Neural progenitor cell (in vitro differentiated cells): ENCODE data around the gene PRICKLE3. TPM values are rescaled to one million over a fixed set of nuclear protein-coding genes. Genes with fewer than 3 reads are reported as not detected.
"Not testable (repeated sequence)": the region's sequence is repeated elsewhere in the genome, so short reads cannot be mapped to it uniquely, and the experiment has no call there.

ENCODE experiments used
- DNase-seq: peaks from one replicate; pipeline ENCODE4 v3.0.0-alpha.2; 2016; ENCODE audit warnings: low spot score
- H2AFZ ChIP-seq: fragments of 200-600 bp; sonication (generic); replicated peaks from 2 replicates; pipeline ENCODE4 v1.6.1; 2016; ENCODE audit warnings: antibody characterized with exemption
- H3F3A ChIP-seq: fragments of 200-600 bp; sonication (generic); 2 replicates; pipeline ENCODE4 v1.6.1; 2016; ENCODE audit warnings: antibody characterized with exemption, low read depth
- H3K27ac ChIP-seq: fragments of 200-600 bp; sonication (generic); 2 replicates; pipeline ENCODE4 v1.5.1; 2016; ENCODE audit warnings: mild to moderate bottlenecking
- H3K27me3 ChIP-seq: fragments of 200-600 bp; sonication (generic); 2 replicates; pipeline ENCODE4 v1.6.1; 2016; ENCODE audit warnings: mild to moderate bottlenecking, moderate library complexity
- H3K36me3 ChIP-seq: fragments of 200-600 bp; sonication (generic); 2 replicates; pipeline ENCODE4 v1.5.1; 2016
- H3K4me1 ChIP-seq: fragments of 200-600 bp; sonication (generic); 2 replicates; pipeline ENCODE4 v1.6.1; 2016; ENCODE audit warnings: mixed run types
- H3K4me2 ChIP-seq: fragments of 200-600 bp; sonication (generic); 2 replicates; pipeline ENCODE4 v1.6.1; 2016
- H3K4me3 ChIP-seq: fragments of 200-600 bp; sonication (generic); 2 replicates; pipeline ENCODE4 v1.5.1; 2016
- H3K79me2 ChIP-seq: fragments of 200-600 bp; sonication (generic); 2 replicates; pipeline ENCODE4 v1.6.1; 2016; ENCODE audit warnings: low read depth
- H3K9ac ChIP-seq: fragments of 200-600 bp; sonication (generic); 2 replicates; pipeline ENCODE4 v1.6.1; 2016
- H3K9me3 ChIP-seq: fragments of 200-600 bp; sonication (generic); 2 replicates; pipeline ENCODE4 v1.5.1; 2016; ENCODE audit warnings: low read depth
- H4K20me1 ChIP-seq: fragments of 200-600 bp; sonication (generic); 2 replicates; pipeline ENCODE4 v1.6.1; 2016; ENCODE audit warnings: low read depth
- H3K27ac Mint-ChIP-seq: 3 replicates; pipeline ENCODE4 v1.8.0; 2021; ENCODE audit warnings: mixed read lengths
- H3K27me3 Mint-ChIP-seq: 2 replicates; pipeline ENCODE4 v1.8.0; 2022; ENCODE audit warnings: low read depth, mild to moderate bottlenecking, inconsistent platforms, moderate library complexity, mixed read lengths; ENCODE audit not compliant: insufficient read depth
- H3K36me3 Mint-ChIP-seq: 3 replicates; pipeline ENCODE4 v1.8.0; 2021; ENCODE audit warnings: mixed read lengths
- H3K4me1 Mint-ChIP-seq: 3 replicates; pipeline ENCODE4 v1.8.0; 2021; ENCODE audit warnings: mixed read lengths
- H3K4me3 Mint-ChIP-seq: 3 replicates; pipeline ENCODE4 v1.8.0; 2021; ENCODE audit warnings: mild to moderate bottlenecking, moderate library complexity, mixed read lengths
- H3K9me3 Mint-ChIP-seq: 3 replicates; pipeline ENCODE4 v1.8.0; 2020; ENCODE audit warnings: mixed read lengths
- EZH2 ChIP-seq: fragments of 200-600 bp; sonication (generic); IDR thresholded peaks from 2 replicates; pipeline ENCODE4 v1.6.1; 2017; ENCODE audit warnings: antibody characterized with exemption, mild to moderate bottlenecking, moderate library complexity
- EZH2phosphoT487 ChIP-seq: fragments of 200-600 bp; sonication (generic); IDR thresholded peaks from 2 replicates; pipeline ENCODE4 v1.6.1; 2017; ENCODE audit warnings: antibody characterized with exemption
- total RNA-seq: library from RNA; depleted of rRNA; stranded (reverse); fragments of >200 nt; gene quantifications from 2 replicates; pipeline ENCODE4 v1.2.3, GENCODE V29; 2015; ENCODE audit warnings: low replicate concordance
- TF ChIP-seq, protein P1 (sequence below): fragments of 200-600 bp; sonication (generic); IDR thresholded peaks from 2 replicates; pipeline ENCODE4 v1.5.1; 2017; ENCODE audit warnings: antibody characterized with exemption, mild to moderate bottlenecking

The PRICKLE3 gene
- total RNA-seq, 1 donor from 2014 or later: 0.28 TPM

DNA sequence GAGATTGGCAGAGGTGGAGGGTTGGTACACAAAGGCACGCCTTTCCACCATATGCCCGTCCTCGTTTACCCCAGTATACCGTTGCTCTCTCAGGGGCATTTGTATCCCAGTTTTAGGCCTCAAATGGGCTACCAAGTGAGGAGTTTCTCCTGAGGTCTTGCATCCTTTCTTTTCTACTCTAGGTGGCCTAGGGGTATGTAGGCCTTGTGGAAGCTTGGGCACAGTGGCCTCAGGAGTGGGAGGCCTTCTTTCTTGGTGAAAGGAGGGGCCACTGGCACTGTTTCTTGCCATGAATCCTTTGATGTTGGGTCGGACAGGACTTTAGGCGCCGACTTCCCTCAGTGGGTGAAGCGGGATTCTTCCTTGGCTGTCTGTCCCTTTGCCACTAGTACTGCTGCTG is 38.9 kb downstream of the PRICKLE3 start:
- Histone ChIP-seq H3K9me3 (no peaks in the 10 kb centered on the region), H3K4me2 (no peak overlapping the region), H3K36me3 (no peaks in the 10 kb centered on the region), H2AFZ (no peak overlapping the region), H3K9ac (no peak overlapping the region), H3K27me3 (no peaks in the 10 kb centered on the region), H3K27ac (no peak overlapping the region), H3K4me1 (no peaks in the 10 kb centered on the region), H3K79me2 (no peaks in the 10 kb centered on the region), H3K4me3 (no peak overlapping the region), H4K20me1 (no peaks in the 10 kb centered on the region), H3F3A (no peaks in the 10 kb centered on the region)
- no peaks in the 10 kb centered on the region for H3K36me3 Mint-ChIP-seq
- H3K4me3 Mint-ChIP-seq: no peak overlapping the region
- H3K4me1 Mint-ChIP-seq: no peaks in the 10 kb centered on the region
- TF ChIP-seq EZH2phosphoT487 (no peak), EZH2 (no peak)
- TF ChIP-seq, protein P1, sequence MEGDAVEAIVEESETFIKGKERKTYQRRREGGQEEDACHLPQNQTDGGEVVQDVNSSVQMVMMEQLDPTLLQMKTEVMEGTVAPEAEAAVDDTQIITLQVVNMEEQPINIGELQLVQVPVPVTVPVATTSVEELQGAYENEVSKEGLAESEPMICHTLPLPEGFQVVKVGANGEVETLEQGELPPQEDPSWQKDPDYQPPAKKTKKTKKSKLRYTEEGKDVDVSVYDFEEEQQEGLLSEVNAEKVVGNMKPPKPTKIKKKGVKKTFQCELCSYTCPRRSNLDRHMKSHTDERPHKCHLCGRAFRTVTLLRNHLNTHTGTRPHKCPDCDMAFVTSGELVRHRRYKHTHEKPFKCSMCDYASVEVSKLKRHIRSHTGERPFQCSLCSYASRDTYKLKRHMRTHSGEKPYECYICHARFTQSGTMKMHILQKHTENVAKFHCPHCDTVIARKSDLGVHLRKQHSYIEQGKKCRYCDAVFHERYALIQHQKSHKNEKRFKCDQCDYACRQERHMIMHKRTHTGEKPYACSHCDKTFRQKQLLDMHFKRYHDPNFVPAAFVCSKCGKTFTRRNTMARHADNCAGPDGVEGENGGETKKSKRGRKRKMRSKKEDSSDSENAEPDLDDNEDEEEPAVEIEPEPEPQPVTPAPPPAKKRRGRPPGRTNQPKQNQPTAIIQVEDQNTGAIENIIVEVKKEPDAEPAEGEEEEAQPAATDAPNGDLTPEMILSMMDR: no peak
- peaks cover 19% of the 10 kb centered on the region for H3K9me3 Mint-ChIP-seq
- H3K27me3 Mint-ChIP-seq: peaks cover 2% of the 10 kb centered on the region
- H3K27ac Mint-ChIP-seq: no peak overlapping the region
- no peak for DNase-seq

DNA sequence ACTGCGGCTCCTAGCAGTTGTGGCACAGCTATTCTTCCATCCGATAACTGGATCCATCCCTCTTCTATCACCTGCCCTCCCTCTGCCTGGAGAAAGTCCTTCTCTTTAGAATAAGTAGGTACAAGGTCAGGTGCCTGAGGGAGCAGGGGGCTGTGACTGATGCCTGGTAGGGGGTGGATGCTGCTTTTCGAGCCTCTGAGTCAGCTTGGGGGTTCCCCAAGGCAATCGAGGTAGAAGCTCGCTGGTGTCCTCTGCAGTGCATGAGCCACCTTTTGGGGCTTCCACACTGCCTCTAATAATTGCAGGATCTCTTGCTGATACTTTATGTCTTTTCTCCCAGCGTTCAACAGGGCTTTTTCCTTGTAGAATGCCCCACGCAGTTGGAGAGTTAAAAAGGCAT is 43.0 kb downstream of the PRICKLE3 start:
- H3K79me2 ChIP-seq, H3K4me3 ChIP-seq, H3K4me3 Mint-ChIP-seq, H3K27me3 Mint-ChIP-seq, H3K4me2 ChIP-seq, H2AFZ ChIP-seq, H3K27ac ChIP-seq, H3F3A ChIP-seq, H3K27me3 ChIP-seq, H3K9ac ChIP-seq, H4K20me1 ChIP-seq, H3K4me1 ChIP-seq, H3K4me1 Mint-ChIP-seq, H3K36me3 Mint-ChIP-seq, H3K27ac Mint-ChIP-seq, DNase-seq, H3K9me3 ChIP-seq, H3K36me3 ChIP-seq: not testable (repeated sequence)
- peaks cover 29% of the 10 kb centered on the region for H3K9me3 Mint-ChIP-seq

DNA sequence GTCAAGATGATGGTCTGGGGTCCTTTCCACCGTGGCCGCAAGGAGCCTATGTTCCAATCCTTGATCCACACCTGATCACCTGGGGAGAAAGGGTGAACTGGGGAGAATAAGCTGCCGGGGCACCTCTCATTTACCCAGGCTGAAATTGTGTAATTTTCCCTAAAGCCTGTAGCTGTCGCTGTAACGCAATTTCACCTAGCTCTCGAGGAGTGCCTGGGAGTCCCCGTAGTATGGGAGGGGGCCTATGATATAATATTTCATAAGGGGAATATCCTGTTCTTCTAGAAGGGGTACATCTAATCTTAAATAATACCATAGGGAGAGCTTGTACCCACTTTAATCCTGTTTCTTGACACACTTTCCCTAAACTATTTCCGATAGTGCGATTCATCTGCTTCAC is 43.9 kb downstream of the PRICKLE3 start:
- not testable (repeated sequence) for H3K27ac ChIP-seq, H3K9ac ChIP-seq, H3K4me2 ChIP-seq, H4K20me1 ChIP-seq, H3K4me1 Mint-ChIP-seq, H3K27ac Mint-ChIP-seq, H3K36me3 ChIP-seq, H3K36me3 Mint-ChIP-seq, H3K9me3 ChIP-seq, H3K4me3 ChIP-seq, H3K4me3 Mint-ChIP-seq, H3K27me3 Mint-ChIP-seq, H2AFZ ChIP-seq, H3K27me3 ChIP-seq, H3K4me1 ChIP-seq, H3F3A ChIP-seq, H3K79me2 ChIP-seq
- TF ChIP-seq, protein P1: peak; percentile 46
- H3K9me3 Mint-ChIP-seq: peaks cover 33% of the 10 kb centered on the region
- peak; percentile 25 for DNase-seq

DNA sequence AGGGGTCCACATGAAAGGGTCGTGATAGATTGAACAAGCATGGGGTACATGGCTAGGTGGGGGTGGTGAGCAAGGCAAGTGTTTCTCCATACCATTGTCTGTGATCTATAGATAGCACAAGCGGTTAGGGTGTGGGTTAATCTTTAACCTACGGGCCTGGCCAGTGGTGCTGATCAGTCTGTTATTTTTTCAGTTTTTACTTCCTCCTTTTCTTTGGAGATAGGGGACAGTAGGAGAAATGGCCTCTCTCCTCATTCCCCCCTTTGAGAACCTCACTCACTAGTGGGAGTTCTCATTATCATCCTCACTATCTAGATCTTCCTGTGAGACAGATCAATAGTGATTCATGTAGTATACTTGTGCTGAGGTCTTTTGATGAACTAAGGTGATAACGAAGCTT is 46.5 kb downstream of the PRICKLE3 start:
- Histone ChIP-seq H3K4me3 (no peak overlapping the region), H3K4me1 (no peaks in the 10 kb centered on the region), H3F3A (no peaks in the 10 kb centered on the region), H3K9ac (no peak overlapping the region), H3K27me3 (no peaks in the 10 kb centered on the region), H3K27ac (no peak overlapping the region), H4K20me1 (no peaks in the 10 kb centered on the region), H3K9me3 (peaks cover 5% of the 10 kb centered on the region), H3K36me3 (no peaks in the 10 kb centered on the region), H2AFZ (no peak overlapping the region), H3K4me2 (no peak overlapping the region), H3K79me2 (no peaks in the 10 kb centered on the region)
- no peaks in the 10 kb centered on the region for H3K4me1 Mint-ChIP-seq
- TF ChIP-seq, protein P1: no peak
- TF ChIP-seq EZH2phosphoT487 (no peak), EZH2 (no peak)
- H3K36me3 Mint-ChIP-seq: no peaks in the 10 kb centered on the region
- no peak overlapping the region for H3K4me3 Mint-ChIP-seq
- DNase-seq: no peak
- peaks cover 5% of the 10 kb centered on the region for H3K27me3 Mint-ChIP-seq
- H3K27ac Mint-ChIP-seq: no peak overlapping the region
- H3K9me3 Mint-ChIP-seq: peaks cover 30% of the 10 kb centered on the region
